Neutrophil (primary cell): Measurements from ENCODE around the gene RGL2.

ENCODE experiments used
- H3K27ac ChIP-seq: fragments of 200-600 bp; sonication (generic); 2 replicates; pipeline ENCODE4 v1.5.1; 2016; ENCODE audit warnings: mild to moderate bottlenecking, moderate library complexity
- H3K27me3 ChIP-seq: fragments of 200-600 bp; sonication (generic); 2 replicates; pipeline ENCODE4 v1.6.0; 2016; ENCODE audit warnings: mild to moderate bottlenecking
- H3K36me3 ChIP-seq: fragments of 200-600 bp; sonication (generic); 2 replicates; pipeline ENCODE4 v1.5.1; 2017
- H3K4me1 ChIP-seq, 2 experiments: fragments of 200-600 bp in 1 of 2; sonication (generic) in 1 of 2; 1 replicate in 1 of 2; 2 replicates in 1 of 2; pipeline versions ENCODE4 v1.5.1 to v1.6.1; 2013 to 2016; ENCODE audit warnings: low read depth in 1 of 2, low read length in 1 of 2, mild to moderate bottlenecking in 1 of 2, moderate library complexity in 1 of 2; ENCODE audit not compliant: control insufficient read depth in 1 of 2, insufficient read depth in 1 of 2
- H3K4me3 ChIP-seq, 2 experiments: fragments of 200-600 bp in 1 of 2; sonication (generic) in 1 of 2; 1 replicate in 1 of 2; 2 replicates in 1 of 2; pipeline ENCODE4 v1.5.1; 2013 to 2016; ENCODE audit warnings: low read depth in 1 of 2, low read length in 1 of 2, mild to moderate bottlenecking in 1 of 2, moderate library complexity in 1 of 2
- H3K9me3 ChIP-seq: fragments of 200-600 bp; sonication (generic); 2 replicates; pipeline ENCODE4 v1.5.1; 2016
- CTCF ChIP-seq: fragments of 200-600 bp; sonication (generic); IDR thresholded peaks from 2 replicates; pipeline ENCODE4 v1.5.1; 2016; ENCODE audit warnings: antibody characterized with exemption

RGL2 gene

DNA sequence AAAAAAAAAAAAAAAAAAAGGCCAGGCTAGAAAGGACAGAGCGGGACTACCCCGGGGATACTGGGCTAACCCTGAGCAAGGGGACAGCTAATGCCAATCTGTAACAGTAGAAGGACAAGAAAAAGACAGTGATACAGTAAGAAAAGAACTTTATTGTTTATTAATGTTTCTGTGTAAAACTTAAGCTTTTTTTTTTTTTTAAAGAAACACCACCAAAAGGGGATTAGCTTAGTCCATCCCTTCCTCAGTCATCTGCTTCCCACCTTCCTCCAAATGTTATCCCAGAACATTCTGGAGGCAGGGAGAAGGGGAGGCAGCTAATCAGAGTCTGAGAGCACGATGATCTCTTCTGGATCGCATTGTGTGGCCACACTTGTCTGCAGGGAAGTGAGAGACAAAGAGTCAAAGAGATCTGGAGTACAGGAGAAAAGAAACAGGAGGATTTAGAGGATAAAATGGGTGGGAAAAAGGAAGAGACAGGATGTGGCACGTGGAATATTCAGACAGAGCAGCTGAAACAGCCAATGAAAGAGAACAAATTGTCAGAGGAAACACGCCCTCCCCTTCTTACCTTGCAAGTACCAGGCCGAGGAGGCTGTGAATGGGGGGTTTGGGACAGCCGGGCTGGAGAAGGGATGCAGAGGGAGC is 19.8 kb upstream of the RGL2 start:
- peak overlapping the region; percentile 77 to 94 for H3K4me3 ChIP-seq
- no peaks in the 10 kb centered on the region for H3K9me3 ChIP-seq
- peaks cover 80 to 86% of the 10 kb centered on the region in 2 experiments for H3K4me1 ChIP-seq
- H3K27ac ChIP-seq: peak overlapping the region; percentile 100
- H3K27me3 ChIP-seq: no peaks in the 10 kb centered on the region
- H3K36me3 ChIP-seq: peaks cover 32% of the 10 kb centered on the region
- TF ChIP-seq CTCF: no peak

DNA sequence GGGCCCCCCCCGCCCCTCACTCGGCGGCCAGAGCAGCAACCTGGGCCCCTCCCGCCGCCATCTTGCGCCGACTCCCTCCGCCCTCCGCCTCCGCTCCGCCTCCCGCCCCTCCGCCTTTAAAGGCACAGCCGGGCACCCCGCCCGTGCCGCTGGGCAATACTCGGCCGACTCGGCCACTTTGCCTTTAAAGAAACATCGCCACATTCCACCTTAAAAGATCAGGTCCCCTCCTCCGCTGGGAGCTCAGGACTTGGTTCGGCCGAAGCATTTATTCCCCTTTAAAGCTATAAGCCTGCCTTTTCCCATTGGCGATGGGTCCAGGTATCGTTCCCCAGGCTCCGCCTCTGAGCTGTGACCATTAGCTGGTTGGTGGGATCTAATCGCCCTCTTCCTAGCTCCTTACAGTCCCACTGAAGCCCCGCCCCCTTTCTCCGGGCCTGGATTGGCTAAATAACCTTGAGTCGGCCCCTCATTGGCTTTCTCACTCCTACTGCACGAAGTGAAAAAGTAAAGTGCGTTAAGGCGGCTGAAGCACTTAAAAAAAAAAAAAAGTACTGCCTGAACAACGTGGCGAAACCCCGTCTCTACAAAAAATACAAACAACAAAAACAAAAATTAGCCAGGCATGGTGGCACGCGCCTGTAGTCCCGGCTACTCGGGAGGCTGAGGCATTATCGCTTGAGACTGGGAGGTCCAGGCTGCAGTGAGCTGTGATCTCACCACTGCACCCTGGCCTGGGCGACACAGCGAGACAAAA is 19.1 kb upstream of the RGL2 start, which contains the start of gene ZBTB22:
TSS of gene ZBTB22 (minus strand) at position 76 of the 757 bp plus-strand sequence. CDS start 828 bp downstream, outside the sequence.
- H3K36me3 ChIP-seq: peaks cover 32% of the 10 kb centered on the region
- H3K4me1 ChIP-seq: peaks cover 75 to 79% of the 10 kb centered on the region in 2 experiments
- no peaks in the 10 kb centered on the region for H3K27me3 ChIP-seq
- no peaks in the 10 kb centered on the region for H3K9me3 ChIP-seq
- TF ChIP-seq CTCF: peak; percentile 39
- H3K4me3 ChIP-seq: peak within 1 kb of the TSS; percentile 77 to 94
- H3K27ac ChIP-seq: peak within 1 kb of the TSS; percentile 100

DNA sequence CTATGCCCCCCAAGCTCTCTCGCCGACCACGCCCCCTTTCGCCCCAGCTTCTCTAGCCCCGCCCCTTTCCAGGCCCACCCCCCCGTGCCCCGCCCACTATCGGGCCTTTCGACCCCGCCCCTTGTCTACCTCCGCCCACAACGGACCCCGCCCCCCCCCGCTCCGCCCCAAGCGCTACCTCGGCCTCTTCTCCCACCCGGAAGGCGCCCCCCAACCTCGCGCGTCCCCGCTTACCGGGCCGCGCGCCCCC is 18.6 kb upstream of the RGL2 start:
- Histone ChIP-seq H3K4me1 (peaks cover 76 to 79% of the 10 kb centered on the region in 2 experiments), H3K9me3 (no peaks in the 10 kb centered on the region), H3K27ac (peak overlapping the region; percentile 100), H3K4me3 (peak overlapping the region; percentile 77 to 94), H3K27me3 (no peaks in the 10 kb centered on the region), H3K36me3 (peaks cover 32% of the 10 kb centered on the region)
- TF ChIP-seq CTCF: no peak

GRCh38 chr6:33316603-33317418 is 18.1 kb upstream of the RGL2 start:
- Histone ChIP-seq H3K36me3 (peaks cover 36% of the 10 kb centered on the region), H3K4me3 (peak overlapping the region; percentile 43 to 77), H3K27ac (peak overlapping the region; percentile 100), H3K4me1 (peaks cover 76 to 79% of the 10 kb centered on the region in 2 experiments), H3K9me3 (no peaks in the 10 kb centered on the region), H3K27me3 (no peaks in the 10 kb centered on the region)
- TF ChIP-seq CTCF: no peak

- no peaks in the 10 kb centered on the region for H3K27me3 ChIP-seq
- no peak for TF ChIP-seq CTCF
- no peaks in the 10 kb centered on the region for H3K9me3 ChIP-seq
- peak overlapping the region; percentile 100 for H3K27ac ChIP-seq
- no peak overlapping the region for H3K4me3 ChIP-seq
- H3K36me3 ChIP-seq: peaks cover 42% of the 10 kb centered on the region
- H3K4me1 ChIP-seq: peaks cover 76 to 79% of the 10 kb centered on the region in 2 experiments
Observed at GRCh38 chr6:33315793-33316602, 17.3 kb upstream of the RGL2 start.
